SK-N-SH treated with all-trans-retinoic acid at 6 μM for 48 hours (cell line): ENCODE data around the gene RALBP1.

Source experiments
- ESRRG ChIP-seq: fragments of 250-450 bp; sonication (Bioruptor Pico); IDR thresholded peaks from 2 replicates; pipeline ENCODE4 v1.6.1; 2021; ENCODE audit warnings: mild to moderate bottlenecking
- SNAI2 ChIP-seq: fragments of 250-450 bp; sonication (Bioruptor Pico); IDR thresholded peaks from 2 replicates; pipeline ENCODE4 v1.5.0; 2020; ENCODE audit warnings: mild to moderate bottlenecking, moderate library complexity
- TCF4 ChIP-seq: fragments of 250-450 bp; sonication (Bioruptor Pico); IDR thresholded peaks from 2 replicates; pipeline ENCODE4 v1.8.0; 2021; ENCODE audit warnings: mild to moderate bottlenecking, moderate library complexity, borderline replicate concordance
- ZFP30 ChIP-seq: fragments of 450-650 bp; formaldehyde crosslinking; IDR thresholded peaks from 2 replicates; pipeline ENCODE4 v1.5.0; 2022; ENCODE audit warnings: mild to moderate bottlenecking, moderate library complexity
- TF ChIP-seq, protein P1 (sequence below): fragments of 250-450 bp; sonication (Bioruptor Pico); IDR thresholded peaks from 2 replicates; pipeline ENCODE4 v1.8.0; 2020; ENCODE audit warnings: mild to moderate bottlenecking, moderate library complexity, borderline replicate concordance

DNA sequence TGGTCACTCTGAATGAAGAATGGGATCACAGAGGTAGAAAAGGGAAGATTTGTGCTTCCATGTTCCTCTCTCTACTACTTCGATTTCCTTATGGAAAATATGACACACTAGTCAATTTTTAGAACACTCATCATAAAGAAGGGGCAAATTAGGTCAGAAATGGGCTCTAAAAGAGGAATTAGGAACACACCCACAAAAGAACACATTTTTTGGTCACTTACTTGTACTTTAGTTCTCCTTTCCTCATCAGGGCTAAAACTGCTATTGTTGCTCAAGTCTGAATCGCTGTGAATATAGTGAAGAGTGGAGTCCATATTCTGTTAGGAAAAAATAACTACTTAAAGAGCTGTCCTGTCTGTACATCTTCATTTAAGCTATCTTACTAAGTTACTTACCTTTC, 86.4 kb downstream of the RALBP1 start:
- TF ChIP-seq SNAI2 (CRISPR knock-in tag) (no peak), TCF4 (CRISPR knock-in tag) (no peak), ZFP30 (no peak), ESRRG (CRISPR knock-in tag) (no peak)
- TF ChIP-seq, protein P1, sequence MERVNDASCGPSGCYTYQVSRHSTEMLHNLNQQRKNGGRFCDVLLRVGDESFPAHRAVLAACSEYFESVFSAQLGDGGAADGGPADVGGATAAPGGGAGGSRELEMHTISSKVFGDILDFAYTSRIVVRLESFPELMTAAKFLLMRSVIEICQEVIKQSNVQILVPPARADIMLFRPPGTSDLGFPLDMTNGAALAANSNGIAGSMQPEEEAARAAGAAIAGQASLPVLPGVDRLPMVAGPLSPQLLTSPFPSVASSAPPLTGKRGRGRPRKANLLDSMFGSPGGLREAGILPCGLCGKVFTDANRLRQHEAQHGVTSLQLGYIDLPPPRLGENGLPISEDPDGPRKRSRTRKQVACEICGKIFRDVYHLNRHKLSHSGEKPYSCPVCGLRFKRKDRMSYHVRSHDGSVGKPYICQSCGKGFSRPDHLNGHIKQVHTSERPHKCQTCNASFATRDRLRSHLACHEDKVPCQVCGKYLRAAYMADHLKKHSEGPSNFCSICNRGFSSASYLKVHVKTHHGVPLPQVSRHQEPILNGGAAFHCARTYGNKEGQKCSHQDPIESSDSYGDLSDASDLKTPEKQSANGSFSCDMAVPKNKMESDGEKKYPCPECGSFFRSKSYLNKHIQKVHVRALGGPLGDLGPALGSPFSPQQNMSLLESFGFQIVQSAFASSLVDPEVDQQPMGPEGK (CRISPR knock-in tag) = no peak
